Measurements from ENCODE around the gene MGAM2. TPM values are rescaled to one million over a fixed set of nuclear protein-coding genes. Genes with fewer than 3 reads are reported as not detected.

Gene MGAM2
- total RNA-seq, 2 donors from 2014 or later = 0.08 TPM; not detected in 1

DNA sequence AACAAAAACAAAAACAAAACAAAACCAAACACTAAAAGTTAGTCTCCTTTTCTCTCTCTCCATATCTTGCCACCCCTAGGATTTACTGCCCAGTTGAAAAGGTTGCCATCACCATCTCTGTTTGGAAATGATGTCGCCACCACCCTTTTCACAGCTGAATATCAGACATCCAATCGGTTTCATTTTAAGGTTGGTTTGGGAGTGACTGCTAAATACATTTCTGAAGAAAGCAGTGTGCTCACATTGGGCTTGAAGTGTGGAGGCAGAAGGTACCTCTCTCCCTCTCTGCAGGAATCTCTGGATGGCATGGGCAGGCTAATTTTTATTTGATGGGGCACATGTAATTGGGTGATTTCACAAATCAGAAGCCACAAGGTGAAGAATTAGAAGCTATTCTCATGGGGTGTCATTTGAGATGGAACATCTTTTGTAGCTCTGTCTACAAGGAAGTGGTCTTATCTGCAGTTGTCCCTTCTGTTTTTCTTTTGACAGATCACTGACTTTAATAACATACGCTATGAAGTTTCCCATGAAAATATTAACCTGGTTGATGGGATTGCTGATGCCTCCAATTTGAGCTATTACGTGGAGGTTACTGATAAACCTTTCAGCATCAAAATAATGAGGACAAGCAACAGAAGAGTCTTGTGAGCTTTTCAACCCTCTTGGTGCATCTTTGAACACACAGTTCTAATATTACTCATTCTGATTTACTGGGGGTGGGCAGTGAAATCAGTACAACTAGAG, 20.1 kb downstream of the MGAM2 start:
- Mint-ChIP-seq H3K27ac (no peak overlapping the region), H3K4me1 (peaks cover 2% of the 10 kb centered on the region), H3K4me3 (no peak overlapping the region), H3K36me3 (ENCODE audit: low read depth) (no peaks in the 10 kb centered on the region), H3K27me3 (peaks cover 21% of the 10 kb centered on the region)
- DNase-seq = no peak
- H3K9me3 ChIP-seq (ENCODE audit: control insufficient read depth, low read length, poor library complexity, severe bottlenecking) = no peaks in the 10 kb centered on the region
- no peak for ATAC-seq

DNA sequence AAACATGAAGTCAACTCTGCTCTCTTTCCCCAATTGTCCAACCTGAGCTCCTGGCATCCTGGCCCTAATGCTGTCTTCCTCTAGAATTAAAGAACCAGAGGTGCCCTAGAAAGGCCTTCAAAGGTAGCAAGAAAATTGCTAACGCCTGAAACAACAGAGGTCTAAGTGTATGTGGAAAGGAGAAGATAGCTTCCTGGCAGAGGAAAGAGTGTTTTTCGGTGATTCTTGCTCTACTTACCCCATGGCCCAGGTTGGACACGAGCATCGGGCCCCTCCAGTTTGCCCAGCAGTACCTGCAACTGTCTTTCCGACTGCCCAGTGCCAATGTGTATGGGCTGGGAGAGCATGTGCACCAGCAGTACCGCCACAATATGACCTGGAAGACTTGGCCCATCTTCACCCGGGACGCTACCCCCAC, 22.2 kb downstream of the MGAM2 start:
- DNase-seq (no peak), ATAC-seq (no peak)
- H3K4me1 Mint-ChIP-seq = peaks cover 2% of the 10 kb centered on the region
- no peak overlapping the region for H3K4me3 Mint-ChIP-seq
- H3K9me3 ChIP-seq (ENCODE audit: control insufficient read depth, low read length, poor library complexity, severe bottlenecking) = no peaks in the 10 kb centered on the region
- no peaks in the 10 kb centered on the region for H3K36me3 Mint-ChIP-seq (ENCODE audit: low read depth)
- H3K27ac Mint-ChIP-seq = no peak overlapping the region
- H3K27me3 Mint-ChIP-seq = peaks cover 19% of the 10 kb centered on the region

DNA sequence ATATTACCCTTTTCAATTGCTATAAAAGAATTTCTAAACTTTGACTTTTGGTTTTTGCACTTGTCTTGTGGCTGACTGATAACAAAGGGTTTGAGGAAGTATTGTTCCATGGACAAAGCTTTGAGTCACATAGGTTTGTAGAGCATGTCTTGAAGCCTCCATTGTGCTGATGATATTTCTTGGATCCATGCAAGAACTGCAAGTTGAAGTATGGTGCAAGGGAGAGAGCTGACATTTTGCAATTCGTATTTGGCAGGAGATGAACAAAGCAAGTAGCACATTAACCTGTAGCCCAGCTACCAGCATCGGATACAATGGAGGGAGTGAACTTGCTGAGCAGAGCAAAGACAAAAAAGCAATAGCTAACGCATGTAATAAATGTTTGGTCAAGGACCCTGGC, 23.4 kb downstream of the MGAM2 start:
- peaks cover 17% of the 10 kb centered on the region for H3K27me3 Mint-ChIP-seq
- no peak for DNase-seq

DNA sequence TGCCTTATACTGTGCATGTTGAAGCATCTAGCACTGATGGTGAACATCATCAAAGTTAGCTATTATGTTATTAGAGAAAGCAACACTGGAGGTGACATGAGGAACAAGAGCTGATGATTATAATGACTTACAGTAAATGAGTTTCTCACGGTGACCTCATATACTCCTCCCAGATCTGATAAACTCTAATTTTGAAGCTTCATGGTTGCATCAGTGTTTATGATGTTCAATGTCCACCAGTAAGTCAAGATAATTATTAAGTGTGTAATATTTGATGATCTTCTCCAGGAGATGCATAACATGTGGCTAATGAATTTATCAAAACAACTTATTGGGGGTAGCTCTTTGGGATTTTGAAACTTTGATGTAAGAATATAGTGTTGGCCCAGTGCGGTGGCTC, 27.5 kb downstream of the MGAM2 start:
- Mint-ChIP-seq H3K4me1 (peaks cover 2% of the 10 kb centered on the region), H3K27ac (no peak overlapping the region), H3K36me3 (ENCODE audit: low read depth) (no peaks in the 10 kb centered on the region), H3K27me3 (no peaks in the 10 kb centered on the region), H3K4me3 (no peak overlapping the region)
- DNase-seq (no peak), ATAC-seq (no peak)
- no peaks in the 10 kb centered on the region for H3K9me3 ChIP-seq (ENCODE audit: control insufficient read depth, low read length, poor library complexity, severe bottlenecking)

More for the DNA sequence above, 23.4 kb downstream of the MGAM2 start:
- no peak for ATAC-seq
- H3K36me3 Mint-ChIP-seq (ENCODE audit: low read depth) = no peaks in the 10 kb centered on the region
- no peaks in the 10 kb centered on the region for H3K9me3 ChIP-seq (ENCODE audit: control insufficient read depth, low read length, poor library complexity, severe bottlenecking)
- H3K4me1 Mint-ChIP-seq = peaks cover 2% of the 10 kb centered on the region
- H3K27ac Mint-ChIP-seq = no peak overlapping the region
- H3K4me3 Mint-ChIP-seq = no peak overlapping the region

DNA sequence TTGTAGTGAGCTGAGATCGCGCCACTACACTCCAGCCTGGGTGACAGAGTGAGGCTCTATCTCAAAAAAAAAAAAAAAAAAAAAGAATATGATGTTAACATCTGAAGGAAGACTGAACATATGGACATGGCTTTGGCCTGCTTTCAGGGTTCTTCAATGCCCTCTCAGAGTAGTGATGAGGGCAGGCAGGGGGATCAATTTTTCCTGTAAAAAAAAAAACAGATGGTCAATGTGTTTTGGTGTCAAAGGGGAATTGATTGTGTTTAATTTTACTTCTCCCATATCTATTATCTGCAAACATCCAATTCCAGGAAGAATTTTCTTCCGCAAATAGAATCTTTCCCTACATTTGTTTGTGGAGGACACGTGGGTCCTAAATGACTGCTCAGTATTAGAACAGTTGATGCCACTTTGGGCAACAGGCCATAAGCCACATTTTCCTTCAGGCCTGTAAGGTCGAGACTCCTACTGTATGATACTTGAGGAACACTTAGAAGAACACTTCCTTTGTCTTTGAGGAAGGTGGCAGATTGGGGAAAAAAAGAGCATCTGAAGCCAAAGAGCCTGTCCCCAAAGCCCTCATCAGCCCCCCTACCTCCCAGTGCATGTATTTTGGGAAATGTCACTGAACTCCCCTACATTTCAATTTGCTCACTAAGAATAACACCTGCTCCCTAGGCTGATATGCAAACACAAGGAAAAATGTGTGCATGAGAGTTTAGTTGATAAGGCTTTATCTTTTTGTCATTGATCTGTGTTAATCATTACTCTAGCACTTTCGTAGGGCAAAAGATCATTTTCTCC, 28.3 kb downstream of the MGAM2 start:
- no peak for ATAC-seq
- H3K36me3 Mint-ChIP-seq (ENCODE audit: low read depth) = no peaks in the 10 kb centered on the region
- H3K27me3 Mint-ChIP-seq = peaks cover under 1% of the 10 kb centered on the region
- no peaks in the 10 kb centered on the region for H3K9me3 ChIP-seq (ENCODE audit: control insufficient read depth, low read length, poor library complexity, severe bottlenecking)
- no peak for DNase-seq
- no peak overlapping the region for H3K4me3 Mint-ChIP-seq
- no peak overlapping the region for H3K27ac Mint-ChIP-seq
- peaks cover 2% of the 10 kb centered on the region for H3K4me1 Mint-ChIP-seq

DNA sequence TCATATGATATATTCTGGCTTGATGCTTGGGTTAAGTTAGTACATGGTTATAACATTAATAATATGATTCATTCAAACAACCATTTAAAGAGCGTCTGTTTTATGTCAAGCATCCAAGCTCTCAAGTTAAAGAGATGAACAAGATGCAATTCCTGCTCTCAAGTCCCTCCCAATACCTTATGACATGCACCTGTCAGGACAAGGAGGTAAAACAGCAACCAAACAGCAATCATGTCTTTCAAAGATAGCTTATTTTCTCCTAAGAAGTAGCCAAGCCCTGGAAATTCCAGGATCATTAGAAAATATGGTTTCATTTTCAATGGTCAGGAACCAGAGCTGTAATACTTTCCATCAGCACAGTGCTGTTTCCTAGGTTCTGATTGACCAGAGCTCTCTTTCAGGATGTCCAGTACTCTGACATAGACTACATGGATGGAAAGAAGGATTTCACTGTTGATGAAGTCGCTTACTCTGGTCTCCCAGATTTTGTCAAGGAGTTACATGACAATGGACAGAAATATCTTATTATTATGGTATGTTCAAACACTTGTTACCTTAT, 29.0 kb downstream of the MGAM2 start:
- H3K27me3 Mint-ChIP-seq = peaks cover 7% of the 10 kb centered on the region
- ATAC-seq (no peak), DNase-seq (no peak)
- no peak overlapping the region for H3K27ac Mint-ChIP-seq
- H3K36me3 Mint-ChIP-seq (ENCODE audit: low read depth) = no peaks in the 10 kb centered on the region
- peaks cover 2% of the 10 kb centered on the region for H3K4me1 Mint-ChIP-seq
- no peaks in the 10 kb centered on the region for H3K9me3 ChIP-seq (ENCODE audit: control insufficient read depth, low read length, poor library complexity, severe bottlenecking)
- no peak overlapping the region for H3K4me3 Mint-ChIP-seq

DNA sequence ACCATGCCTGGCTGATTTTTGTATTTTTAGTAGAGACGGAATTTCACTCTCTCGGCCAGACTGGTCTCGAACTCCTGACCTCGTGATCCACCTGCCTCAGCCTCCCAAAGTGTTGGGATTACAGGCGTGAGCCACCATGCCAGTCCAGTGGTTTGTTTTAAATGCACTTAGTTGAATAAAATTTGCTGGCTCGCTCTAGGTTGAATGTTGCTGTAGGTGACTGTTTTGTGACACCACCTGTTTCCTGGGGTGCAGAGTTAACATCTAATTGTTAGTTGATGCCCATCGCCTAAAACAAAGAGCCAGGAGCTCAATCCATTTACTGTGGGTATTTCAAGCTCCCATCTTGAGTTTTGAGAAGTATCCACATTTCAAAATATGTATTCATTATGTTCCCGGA, 31.2 kb downstream of the MGAM2 start:
- H3K9me3 ChIP-seq (ENCODE audit: control insufficient read depth, low read length, poor library complexity, severe bottlenecking) = no peaks in the 10 kb centered on the region
- ATAC-seq (no peak), DNase-seq (no peak)
- Mint-ChIP-seq H3K27ac (no peak overlapping the region), H3K4me1 (no peaks in the 10 kb centered on the region), H3K36me3 (ENCODE audit: low read depth) (no peaks in the 10 kb centered on the region), H3K4me3 (no peak overlapping the region), H3K27me3 (peaks cover 9% of the 10 kb centered on the region)

DNA sequence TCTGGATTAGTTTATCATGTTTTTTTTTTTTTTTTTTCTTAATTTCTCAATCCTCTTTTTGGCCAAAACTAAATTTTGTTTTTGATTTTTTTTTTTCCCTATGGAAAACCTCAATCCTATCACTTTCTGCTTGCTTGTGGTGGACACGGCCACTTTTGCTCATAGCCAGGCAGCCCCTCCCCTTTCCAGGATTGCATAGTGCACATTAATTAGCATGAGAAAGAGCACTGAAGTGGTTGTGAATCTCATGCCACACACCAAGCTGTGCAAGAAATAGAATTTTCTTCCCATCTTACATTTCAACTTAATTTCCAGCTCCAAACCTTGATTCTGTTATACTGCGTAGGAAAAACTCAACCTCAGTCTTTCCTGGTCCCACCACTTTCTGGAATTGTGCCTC, 34.6 kb downstream of the MGAM2 start:
- DNase-seq = no peak
- Mint-ChIP-seq H3K4me1 (no peaks in the 10 kb centered on the region), H3K36me3 (ENCODE audit: low read depth) (peaks cover 3% of the 10 kb centered on the region), H3K4me3 (no peak overlapping the region), H3K27ac (no peak overlapping the region), H3K27me3 (peaks cover 16% of the 10 kb centered on the region)
- no peak for ATAC-seq
- no peaks in the 10 kb centered on the region for H3K9me3 ChIP-seq (ENCODE audit: control insufficient read depth, low read length, poor library complexity, severe bottlenecking)

DNA sequence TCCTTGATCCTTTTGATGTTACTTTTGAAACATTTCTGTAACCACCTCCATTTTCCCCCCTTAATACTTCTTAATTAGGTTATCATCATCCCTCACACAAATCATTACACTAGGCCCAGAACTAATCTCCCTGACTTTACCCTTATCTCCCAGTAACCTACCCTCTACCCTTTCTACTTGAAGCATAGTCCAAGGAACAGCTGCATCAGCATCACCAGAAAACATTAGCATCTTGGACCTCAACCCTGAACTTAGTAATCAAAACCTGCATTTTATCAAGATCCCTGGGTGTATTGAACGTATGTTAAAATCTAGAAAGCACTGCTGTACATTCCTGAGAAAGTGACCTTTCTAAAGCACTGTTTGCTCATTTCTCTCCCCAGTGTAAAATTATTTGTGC, 38.8 kb downstream of the MGAM2 start:
- H3K4me3 Mint-ChIP-seq = no peak overlapping the region
- DNase-seq (no peak), ATAC-seq (no peak)
- H3K27ac Mint-ChIP-seq = no peak overlapping the region
- H3K36me3 Mint-ChIP-seq (ENCODE audit: low read depth) = peaks cover 3% of the 10 kb centered on the region
- peaks cover 1% of the 10 kb centered on the region for H3K9me3 ChIP-seq (ENCODE audit: control insufficient read depth, low read length, poor library complexity, severe bottlenecking)
- no peaks in the 10 kb centered on the region for H3K4me1 Mint-ChIP-seq
- peaks cover 18% of the 10 kb centered on the region for H3K27me3 Mint-ChIP-seq

DNA sequence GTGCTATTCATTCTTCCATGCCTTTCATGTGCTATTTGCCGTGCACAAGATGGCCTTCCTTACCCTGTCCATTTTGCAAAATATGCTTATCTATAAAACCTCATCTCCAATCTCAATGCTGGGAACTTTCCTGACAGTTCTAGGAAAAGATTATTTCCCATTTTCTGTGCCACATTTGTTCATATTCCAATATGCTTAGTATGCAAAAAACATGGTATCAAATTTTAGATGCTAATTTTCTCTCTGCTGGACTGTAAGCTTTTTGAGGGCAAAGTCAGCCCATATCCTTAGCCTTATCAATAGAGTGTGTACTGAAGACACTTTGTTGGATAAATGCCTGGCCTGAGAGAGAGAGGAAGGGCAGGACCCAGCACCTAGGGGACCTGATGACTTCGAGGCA, 39.4 kb downstream of the MGAM2 start:
- ATAC-seq = no peak
- no peak for DNase-seq
- Mint-ChIP-seq H3K36me3 (ENCODE audit: low read depth) (peaks cover 3% of the 10 kb centered on the region), H3K27ac (no peak overlapping the region), H3K27me3 (peaks cover 16% of the 10 kb centered on the region), H3K4me3 (no peak overlapping the region), H3K4me1 (no peaks in the 10 kb centered on the region)
- peaks cover 2% of the 10 kb centered on the region for H3K9me3 ChIP-seq (ENCODE audit: control insufficient read depth, low read length, poor library complexity, severe bottlenecking)

DNA sequence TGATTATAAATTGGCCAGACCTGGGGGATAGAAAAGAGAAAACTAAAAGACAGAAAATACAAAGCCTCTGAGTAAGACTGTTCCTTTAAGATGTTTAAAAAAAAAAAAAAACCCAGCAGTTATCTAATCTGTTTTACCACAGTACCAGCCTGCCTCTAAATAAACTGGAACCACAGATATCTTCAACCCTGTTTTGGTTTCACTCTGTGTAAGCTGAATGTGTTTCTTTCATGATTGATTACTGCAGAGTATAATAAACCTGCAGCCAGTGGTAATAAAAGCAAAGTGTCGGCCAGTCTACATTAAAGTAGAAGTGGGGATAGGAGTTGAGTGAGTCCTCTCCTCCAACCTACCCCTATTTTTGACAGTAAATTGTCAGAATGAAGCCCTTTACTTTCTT, 40.6 kb downstream of the MGAM2 start:
- H3K9me3 ChIP-seq (ENCODE audit: control insufficient read depth, low read length, poor library complexity, severe bottlenecking) = peaks cover 2% of the 10 kb centered on the region
- Mint-ChIP-seq H3K4me3 (no peak overlapping the region), H3K27ac (no peak overlapping the region), H3K4me1 (no peaks in the 10 kb centered on the region), H3K36me3 (ENCODE audit: low read depth) (peaks cover 3% of the 10 kb centered on the region), H3K27me3 (peaks cover 16% of the 10 kb centered on the region)
- ATAC-seq (no peak), DNase-seq (no peak)

DNA sequence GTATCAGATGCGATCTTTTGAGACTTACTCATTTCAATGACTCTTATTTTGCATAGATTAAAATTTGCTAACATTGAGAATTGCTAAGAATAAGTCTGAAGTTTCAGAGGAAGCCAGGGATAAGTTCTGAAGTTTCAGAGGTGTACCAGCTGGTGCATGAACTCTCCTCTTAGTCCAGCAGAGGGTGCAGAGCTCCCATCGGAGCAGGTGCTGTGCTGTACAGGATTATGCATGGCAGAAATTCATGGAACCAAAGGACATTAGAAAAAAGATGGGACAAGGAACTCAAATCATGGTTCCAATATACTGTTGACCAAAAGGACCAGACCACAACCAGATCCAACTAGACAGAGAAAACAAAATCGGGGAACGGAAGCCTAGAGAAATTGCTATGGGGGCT, 41.9 kb downstream of the MGAM2 start:
- peaks cover 3% of the 10 kb centered on the region for H3K36me3 Mint-ChIP-seq (ENCODE audit: low read depth)
- DNase-seq (no peak), ATAC-seq (no peak)
- H3K4me1 Mint-ChIP-seq = no peaks in the 10 kb centered on the region
- peaks cover 2% of the 10 kb centered on the region for H3K9me3 ChIP-seq (ENCODE audit: control insufficient read depth, low read length, poor library complexity, severe bottlenecking)
- no peak overlapping the region for H3K4me3 Mint-ChIP-seq
- no peak overlapping the region for H3K27ac Mint-ChIP-seq
- H3K27me3 Mint-ChIP-seq = peaks cover 22% of the 10 kb centered on the region

DNA sequence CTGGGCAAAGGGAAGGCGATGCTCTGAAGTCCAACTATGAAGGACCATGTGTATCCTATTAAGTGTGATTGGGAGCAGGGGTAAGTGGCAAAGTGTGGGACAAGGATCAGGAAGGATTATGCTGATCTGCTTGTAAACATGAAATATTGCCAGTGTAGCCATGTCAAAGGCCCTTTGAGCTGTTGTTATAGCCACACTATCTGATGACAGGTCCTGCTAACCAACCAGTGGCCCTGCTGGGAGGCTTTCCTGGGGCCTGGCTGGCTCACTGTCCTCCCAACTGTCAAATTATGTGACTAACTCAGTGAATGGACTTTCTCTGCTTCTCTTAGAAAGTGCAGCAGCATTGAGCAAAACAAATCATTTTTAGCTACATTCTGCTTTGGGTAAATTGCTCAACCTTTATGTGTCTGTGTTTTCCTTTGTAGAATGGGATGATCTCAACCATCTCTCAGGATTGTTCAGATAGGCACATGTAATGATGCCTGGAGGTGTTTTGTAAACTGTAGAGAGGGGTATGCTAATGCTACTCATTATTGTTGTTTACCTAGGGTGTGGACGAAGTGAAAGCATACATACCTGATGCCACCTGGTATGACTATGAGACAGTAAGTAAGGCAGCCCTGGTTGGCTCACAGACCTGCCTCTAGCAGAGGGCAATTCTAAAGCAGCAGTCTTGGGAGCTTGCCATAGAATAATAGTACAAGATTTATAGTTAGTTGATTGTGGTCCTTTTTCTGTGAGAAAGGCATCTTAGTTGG, 47.4 kb downstream of the MGAM2 start:
- ATAC-seq = no peak

More for the DNA sequence above, 47.4 kb downstream of the MGAM2 start:
- H3K4me3 Mint-ChIP-seq = no peak overlapping the region
- H3K4me1 Mint-ChIP-seq = no peaks in the 10 kb centered on the region
- peaks cover 24% of the 10 kb centered on the region for H3K27me3 Mint-ChIP-seq
- no peak overlapping the region for H3K27ac Mint-ChIP-seq
- peaks cover 2% of the 10 kb centered on the region for H3K9me3 ChIP-seq (ENCODE audit: control insufficient read depth, low read length, poor library complexity, severe bottlenecking)
- DNase-seq = no peak
- no peaks in the 10 kb centered on the region for H3K36me3 Mint-ChIP-seq (ENCODE audit: low read depth)

Data from T-helper 17 cell (primary cell).